ENCODE measurements around the gene SYNE2. TPM values are rescaled to one million over a fixed set of nuclear protein-coding genes. Genes with fewer than 3 reads are reported as not detected.
A peak's percentile ranks its signal among the peaks of the same experiment; 100 is the strongest.

Gene SYNE2
- total and polyA plus RNA-seq, 10 of the 15 experiments (the other 5 are each of a cell fraction or from before 2014, with no cell fraction given): 2.1 to 52.7 (median 38.1) TPM

DNA sequence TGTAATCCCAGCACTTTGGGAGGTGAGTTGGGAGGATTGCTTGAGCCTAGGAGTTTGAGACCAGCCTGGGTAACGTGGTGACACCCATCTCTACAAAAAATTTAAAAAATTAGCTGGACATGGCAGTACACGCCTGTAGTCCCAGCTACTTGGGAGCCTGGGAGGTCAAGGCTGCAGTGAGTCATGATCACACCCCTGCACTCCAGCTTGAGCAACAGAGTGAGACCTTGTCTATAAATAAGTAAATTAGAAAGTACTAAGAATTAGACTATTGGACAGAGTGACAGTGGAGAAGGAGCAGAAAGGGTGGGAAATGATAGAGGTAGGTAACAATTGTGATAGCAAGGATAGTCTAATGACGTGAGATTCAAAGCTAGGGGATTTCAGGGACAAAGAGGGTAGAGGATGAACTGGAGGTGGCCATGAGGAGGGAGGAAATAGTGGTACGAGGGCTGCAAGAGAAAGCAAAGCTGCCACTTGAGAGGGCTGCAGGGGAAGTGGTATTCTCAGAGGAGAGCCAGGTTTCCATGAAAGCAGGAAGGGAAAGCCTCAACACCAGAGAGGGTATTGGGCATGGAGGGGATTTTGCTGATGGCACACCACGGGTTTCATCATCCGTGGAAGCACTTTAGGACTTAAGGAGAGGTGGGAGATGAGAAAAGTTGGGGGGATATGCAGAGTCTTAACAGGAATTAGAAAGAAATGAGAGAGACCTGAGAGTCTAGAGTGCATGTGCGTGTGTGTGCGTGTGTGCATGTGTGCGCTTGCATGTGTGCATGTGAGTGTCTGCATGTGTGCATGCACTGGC lies 85.6 kb downstream of the SYNE2 start (continued):
- TF ChIP-seq NFIC (IDR thresholded peaks at IDR 0.05; ENCODE audit: low read depth, low read length) (peak; percentile 57), EED (IDR thresholded peaks at IDR 0.05; ENCODE audit: low read depth) (peak; percentile 89), PAX5 (IDR thresholded peaks at IDR 0.05; ENCODE audit: borderline replicate concordance, low read depth, low read length) (no peak), MXI1 (IDR thresholded peaks at IDR 0.05; ENCODE audit: low read depth, low read length) (no peak), NFYB (IDR thresholded peaks at IDR 0.05; ENCODE audit: insufficient read depth, low read depth, low read length) (no peak), RAD21 (IDR thresholded peaks at IDR 0.05; ENCODE audit: insufficient read depth, low read depth, low read length) (no peak), CHD4 (IDR thresholded peaks at IDR 0.05) (no peak), IKZF2 (IDR thresholded peaks at IDR 0.05) (peak; percentile 68 to 74; a peak in 3 of 4 replicates), RUNX3 (IDR thresholded peaks at IDR 0.05; ENCODE audit: low read length) (peak; percentile 70), RAD51 (IDR thresholded peaks at IDR 0.05) (no peak), CHD2 (IDR thresholded peaks at IDR 0.05; ENCODE audit: borderline replicate concordance, low read depth, low read length) (no peak), RBBP5 (conservative IDR thresholded peaks at IDR 0.05) (no peak), YY1 (IDR thresholded peaks at IDR 0.05; ENCODE audit: low read depth, low read length) (no peak), MEF2A (IDR thresholded peaks at IDR 0.05; ENCODE audit: insufficient read depth, low read depth, low read length) (0 out of 2 replicates have a peak, but pooled peaks have one; percentile 25), SIX5 (IDR thresholded peaks at IDR 0.05; ENCODE audit: low read depth, low read length, severe bottlenecking) (no peak)
- TF ChIP-seq, protein P1, sequence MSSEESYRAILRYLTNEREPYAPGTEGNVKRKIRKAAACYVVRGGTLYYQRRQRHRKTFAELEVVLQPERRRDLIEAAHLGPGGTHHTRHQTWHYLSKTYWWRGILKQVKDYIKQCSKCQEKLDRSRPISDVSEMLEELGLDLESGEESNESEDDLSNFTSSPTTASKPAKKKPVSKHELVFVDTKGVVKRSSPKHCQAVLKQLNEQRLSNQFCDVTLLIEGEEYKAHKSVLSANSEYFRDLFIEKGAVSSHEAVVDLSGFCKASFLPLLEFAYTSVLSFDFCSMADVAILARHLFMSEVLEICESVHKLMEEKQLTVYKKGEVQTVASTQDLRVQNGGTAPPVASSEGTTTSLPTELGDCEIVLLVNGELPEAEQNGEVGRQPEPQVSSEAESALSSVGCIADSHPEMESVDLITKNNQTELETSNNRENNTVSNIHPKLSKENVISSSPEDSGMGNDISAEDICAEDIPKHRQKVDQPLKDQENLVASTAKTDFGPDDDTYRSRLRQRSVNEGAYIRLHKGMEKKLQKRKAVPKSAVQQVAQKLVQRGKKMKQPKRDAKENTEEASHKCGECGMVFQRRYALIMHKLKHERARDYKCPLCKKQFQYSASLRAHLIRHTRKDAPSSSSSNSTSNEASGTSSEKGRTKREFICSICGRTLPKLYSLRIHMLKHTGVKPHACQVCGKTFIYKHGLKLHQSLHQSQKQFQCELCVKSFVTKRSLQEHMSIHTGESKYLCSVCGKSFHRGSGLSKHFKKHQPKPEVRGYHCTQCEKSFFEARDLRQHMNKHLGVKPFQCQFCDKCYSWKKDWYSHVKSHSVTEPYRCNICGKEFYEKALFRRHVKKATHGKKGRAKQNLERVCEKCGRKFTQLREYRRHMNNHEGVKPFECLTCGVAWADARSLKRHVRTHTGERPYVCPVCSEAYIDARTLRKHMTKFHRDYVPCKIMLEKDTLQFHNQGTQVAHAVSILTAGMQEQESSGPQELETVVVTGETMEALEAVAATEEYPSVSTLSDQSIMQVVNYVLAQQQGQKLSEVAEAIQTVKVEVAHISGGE (CRISPR knock-in tag; IDR thresholded peaks at IDR 0.05): no peak
- TF ChIP-seq, protein P2, sequence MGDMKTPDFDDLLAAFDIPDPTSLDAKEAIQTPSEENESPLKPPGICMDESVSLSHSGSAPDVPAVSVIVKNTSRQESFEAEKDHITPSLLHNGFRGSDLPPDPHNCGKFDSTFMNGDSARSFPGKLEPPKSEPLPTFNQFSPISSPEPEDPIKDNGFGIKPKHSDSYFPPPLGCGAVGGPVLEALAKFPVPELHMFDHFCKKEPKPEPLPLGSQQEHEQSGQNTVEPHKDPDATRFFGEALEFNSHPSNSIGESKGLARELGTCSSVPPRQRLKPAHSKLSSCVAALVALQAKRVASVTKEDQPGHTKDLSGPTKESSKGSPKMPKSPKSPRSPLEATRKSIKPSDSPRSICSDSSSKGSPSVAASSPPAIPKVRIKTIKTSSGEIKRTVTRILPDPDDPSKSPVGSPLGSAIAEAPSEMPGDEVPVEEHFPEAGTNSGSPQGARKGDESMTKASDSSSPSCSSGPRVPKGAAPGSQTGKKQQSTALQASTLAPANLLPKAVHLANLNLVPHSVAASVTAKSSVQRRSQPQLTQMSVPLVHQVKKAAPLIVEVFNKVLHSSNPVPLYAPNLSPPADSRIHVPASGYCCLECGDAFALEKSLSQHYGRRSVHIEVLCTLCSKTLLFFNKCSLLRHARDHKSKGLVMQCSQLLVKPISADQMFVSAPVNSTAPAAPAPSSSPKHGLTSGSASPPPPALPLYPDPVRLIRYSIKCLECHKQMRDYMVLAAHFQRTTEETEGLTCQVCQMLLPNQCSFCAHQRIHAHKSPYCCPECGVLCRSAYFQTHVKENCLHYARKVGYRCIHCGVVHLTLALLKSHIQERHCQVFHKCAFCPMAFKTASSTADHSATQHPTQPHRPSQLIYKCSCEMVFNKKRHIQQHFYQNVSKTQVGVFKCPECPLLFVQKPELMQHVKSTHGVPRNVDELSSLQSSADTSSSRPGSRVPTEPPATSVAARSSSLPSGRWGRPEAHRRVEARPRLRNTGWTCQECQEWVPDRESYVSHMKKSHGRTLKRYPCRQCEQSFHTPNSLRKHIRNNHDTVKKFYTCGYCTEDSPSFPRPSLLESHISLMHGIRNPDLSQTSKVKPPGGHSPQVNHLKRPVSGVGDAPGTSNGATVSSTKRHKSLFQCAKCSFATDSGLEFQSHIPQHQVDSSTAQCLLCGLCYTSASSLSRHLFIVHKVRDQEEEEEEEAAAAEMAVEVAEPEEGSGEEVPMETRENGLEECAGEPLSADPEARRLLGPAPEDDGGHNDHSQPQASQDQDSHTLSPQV (IDR thresholded peaks at IDR 0.05): no peak
- TF ChIP-seq, protein P3, sequence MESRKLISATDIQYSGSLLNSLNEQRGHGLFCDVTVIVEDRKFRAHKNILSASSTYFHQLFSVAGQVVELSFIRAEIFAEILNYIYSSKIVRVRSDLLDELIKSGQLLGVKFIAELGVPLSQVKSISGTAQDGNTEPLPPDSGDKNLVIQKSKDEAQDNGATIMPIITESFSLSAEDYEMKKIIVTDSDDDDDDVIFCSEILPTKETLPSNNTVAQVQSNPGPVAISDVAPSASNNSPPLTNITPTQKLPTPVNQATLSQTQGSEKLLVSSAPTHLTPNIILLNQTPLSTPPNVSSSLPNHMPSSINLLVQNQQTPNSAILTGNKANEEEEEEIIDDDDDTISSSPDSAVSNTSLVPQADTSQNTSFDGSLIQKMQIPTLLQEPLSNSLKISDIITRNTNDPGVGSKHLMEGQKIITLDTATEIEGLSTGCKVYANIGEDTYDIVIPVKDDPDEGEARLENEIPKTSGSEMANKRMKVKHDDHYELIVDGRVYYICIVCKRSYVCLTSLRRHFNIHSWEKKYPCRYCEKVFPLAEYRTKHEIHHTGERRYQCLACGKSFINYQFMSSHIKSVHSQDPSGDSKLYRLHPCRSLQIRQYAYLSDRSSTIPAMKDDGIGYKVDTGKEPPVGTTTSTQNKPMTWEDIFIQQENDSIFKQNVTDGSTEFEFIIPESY (IDR thresholded peaks at IDR 0.05): no peak
- TF ChIP-seq, protein P4, sequence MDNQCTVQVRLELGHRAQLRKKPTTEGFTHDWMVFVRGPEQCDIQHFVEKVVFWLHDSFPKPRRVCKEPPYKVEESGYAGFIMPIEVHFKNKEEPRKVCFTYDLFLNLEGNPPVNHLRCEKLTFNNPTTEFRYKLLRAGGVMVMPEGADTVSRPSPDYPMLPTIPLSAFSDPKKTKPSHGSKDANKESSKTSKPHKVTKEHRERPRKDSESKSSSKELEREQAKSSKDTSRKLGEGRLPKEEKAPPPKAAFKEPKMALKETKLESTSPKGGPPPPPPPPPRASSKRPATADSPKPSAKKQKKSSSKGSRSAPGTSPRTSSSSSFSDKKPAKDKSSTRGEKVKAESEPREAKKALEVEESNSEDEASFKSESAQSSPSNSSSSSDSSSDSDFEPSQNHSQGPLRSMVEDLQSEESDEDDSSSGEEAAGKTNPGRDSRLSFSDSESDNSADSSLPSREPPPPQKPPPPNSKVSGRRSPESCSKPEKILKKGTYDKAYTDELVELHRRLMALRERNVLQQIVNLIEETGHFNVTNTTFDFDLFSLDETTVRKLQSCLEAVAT (IDR thresholded peaks at IDR 0.05): no peak
